HG02852 (cell line): ENCODE data around the gene GPR142.

ENCODE experiments used
- ATAC-seq: cut with Tn5 transposase; IDR thresholded peaks from one replicate; pipeline ENCODE4 v1.9.1; 2021; ENCODE audit warnings: mild to moderate bottlenecking, moderate library complexity; ENCODE audit not compliant: unreplicated experiment

Gene GPR142

GRCh38 chr17:74417178-74418045, 50.1 kb downstream of the GPR142 start:
- ATAC-seq, result no peak

- no peak for ATAC-seq
Measured at GRCh38 chr17:74419928-74420411, 52.7 kb downstream of the GPR142 start.
